ENCODE results near the gene PPP2R5C. TPM values are rescaled to one million over a fixed set of nuclear protein-coding genes. Genes with fewer than 3 reads are reported as not detected.

PPP2R5C gene
- total and polyA plus RNA-seq, 7 donors, result 90.2 to 175 (median 131) TPM

- DNase-seq, result no peak
- intact Hi-C loops (cut with DNase I), result no loop called here
These were observed 141.6 kb downstream of the PPP2R5C start for GRCh38 chr14:101903111-101903561.

DNA sequence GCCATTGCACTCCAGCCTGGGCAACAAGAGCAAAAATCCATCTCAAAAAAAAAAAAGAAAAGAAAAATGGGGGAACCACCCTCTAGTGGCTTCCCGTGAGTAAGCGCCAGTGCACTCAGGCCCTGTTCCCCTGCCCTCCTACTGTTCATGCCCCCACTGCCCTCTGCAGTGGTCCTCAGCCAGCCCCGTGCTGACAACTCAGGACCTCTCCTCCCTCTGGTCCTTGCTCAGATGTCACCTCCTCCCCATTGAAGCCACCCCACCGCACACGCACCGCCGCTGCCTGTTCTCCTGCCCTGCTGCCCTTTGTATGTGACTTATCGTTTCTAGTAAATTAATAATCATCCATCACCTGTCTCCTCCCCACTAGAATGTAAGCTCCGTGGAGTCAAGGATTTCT, 144.1 kb downstream of the PPP2R5C start:
- TF ChIP-seq POLR2A (IDR thresholded peaks at IDR 0.05), result no peak
- no peak for TF ChIP-seq EP300 (IDR thresholded peaks at IDR 0.05)
- TF ChIP-seq POLR2AphosphoS5 (IDR thresholded peaks at IDR 0.05), result no peak
- no peak for TF ChIP-seq CTCF (IDR thresholded peaks at IDR 0.05)
- Histone ChIP-seq H3K9me3 (no peaks in the 10 kb centered on the region), H3K36me3 (peaks cover 25 to 100% (median 70%) of the 10 kb centered on the region in 4 donors), H3K27me3 (no peaks in the 10 kb centered on the region), H3K4me1 (no peaks in the 10 kb centered on the region), H3K27ac (no peak overlapping the region), H3K4me3 (no peak overlapping the region)
- WGBS, 2 donors, result 92 to 95% methylated on average over 9 of the region's 9 CpGs
- intact Hi-C loops (cut with DNase I), result no loop called here
- DNase-seq, result peak; percentile 52

More at GRCh38 chr14:101903111-101903561, 141.6 kb downstream of the PPP2R5C start:
- H3K36me3 ChIP-seq, result peaks cover 27 to 100% (median 70%) of the 10 kb centered on the region in 4 donors
- H3K27ac ChIP-seq, result no peak overlapping the region
- H3K27me3 ChIP-seq, result no peaks in the 10 kb centered on the region
- 92 to 97% methylated on average over 13 of the region's 13 CpGs for WGBS, 2 donors
- H3K9me3 ChIP-seq, result no peaks in the 10 kb centered on the region
- H3K4me3 ChIP-seq, result no peak overlapping the region
- H3K4me1 ChIP-seq, result no peaks in the 10 kb centered on the region
- TF ChIP-seq POLR2AphosphoS5 (IDR thresholded peaks at IDR 0.05) (no peak), EP300 (IDR thresholded peaks at IDR 0.05) (no peak), CTCF (IDR thresholded peaks at IDR 0.05) (no peak)

DNA sequence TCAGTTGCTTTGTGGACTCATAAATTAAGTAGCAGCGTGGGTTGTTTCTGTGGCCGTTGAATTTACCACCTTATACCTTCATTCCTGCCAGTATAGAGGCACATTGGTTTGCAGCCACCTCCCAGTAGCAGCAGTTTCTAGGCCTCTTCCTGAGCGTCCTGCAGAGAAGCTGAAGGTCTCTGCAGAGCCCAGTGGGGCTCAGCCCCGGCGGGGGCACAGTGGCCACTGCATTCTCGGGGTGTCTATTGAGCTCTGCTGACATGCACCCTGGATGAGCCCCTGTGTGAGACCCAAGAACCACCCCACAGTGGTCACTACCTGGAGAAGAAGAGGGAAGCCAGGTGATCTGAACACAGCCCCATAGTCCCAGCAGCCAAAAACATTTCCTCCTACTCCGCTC, 145.1 kb downstream of the PPP2R5C start:
- no peak for TF ChIP-seq POLR2AphosphoS5 (IDR thresholded peaks at IDR 0.05)
- no peak for TF ChIP-seq EP300 (IDR thresholded peaks at IDR 0.05)
- no peak for TF ChIP-seq POLR2A (IDR thresholded peaks at IDR 0.05)
- TF ChIP-seq CTCF (IDR thresholded peaks at IDR 0.05), result no peak
- no peak overlapping the region for H3K27ac ChIP-seq
- no peaks in the 10 kb centered on the region for H3K9me3 ChIP-seq
- intact Hi-C loops (cut with DNase I), result no loop called here
- H3K27me3 ChIP-seq, result no peaks in the 10 kb centered on the region
- H3K36me3 ChIP-seq, result peaks cover 25 to 100% (median 65%) of the 10 kb centered on the region in 4 donors
- no peaks in the 10 kb centered on the region for H3K4me1 ChIP-seq
- 95 to 97% methylated on average over 7 of the region's 7 CpGs for WGBS, 2 donors
- no peak overlapping the region for H3K4me3 ChIP-seq
- no peak for DNase-seq

- H3K36me3 ChIP-seq, result peaks cover 17 to 100% (median 57%) of the 10 kb centered on the region in 4 donors
- H3K27me3 ChIP-seq, result no peaks in the 10 kb centered on the region
These were observed 146.1 kb downstream of the PPP2R5C start for GRCh38 chr14:101907619-101908018.

More at GRCh38 chr14:101907619-101908018, 146.1 kb downstream of the PPP2R5C start:
- no peak for DNase-seq
- Histone ChIP-seq H3K4me1 (no peaks in the 10 kb centered on the region), H3K27ac (no peak overlapping the region), H3K4me3 (no peak overlapping the region), H3K9me3 (no peaks in the 10 kb centered on the region)
- 96 to 97% methylated on average over 16 of the region's 16 CpGs for WGBS, 2 donors
- no peak for TF ChIP-seq POLR2AphosphoS5 (IDR thresholded peaks at IDR 0.05)
- no peak for TF ChIP-seq CTCF (IDR thresholded peaks at IDR 0.05)
- TF ChIP-seq POLR2A (IDR thresholded peaks at IDR 0.05), result no peak
- TF ChIP-seq EP300 (IDR thresholded peaks at IDR 0.05), result no peak
- intact Hi-C loops (cut with DNase I), result no loop called here
